ENCODE measurements around the gene CDK18.
"Not testable (repeated sequence)": the region's sequence is repeated elsewhere in the genome, so short reads cannot be mapped to it uniquely, and the experiment has no call there.

CDK18 gene

DNA sequence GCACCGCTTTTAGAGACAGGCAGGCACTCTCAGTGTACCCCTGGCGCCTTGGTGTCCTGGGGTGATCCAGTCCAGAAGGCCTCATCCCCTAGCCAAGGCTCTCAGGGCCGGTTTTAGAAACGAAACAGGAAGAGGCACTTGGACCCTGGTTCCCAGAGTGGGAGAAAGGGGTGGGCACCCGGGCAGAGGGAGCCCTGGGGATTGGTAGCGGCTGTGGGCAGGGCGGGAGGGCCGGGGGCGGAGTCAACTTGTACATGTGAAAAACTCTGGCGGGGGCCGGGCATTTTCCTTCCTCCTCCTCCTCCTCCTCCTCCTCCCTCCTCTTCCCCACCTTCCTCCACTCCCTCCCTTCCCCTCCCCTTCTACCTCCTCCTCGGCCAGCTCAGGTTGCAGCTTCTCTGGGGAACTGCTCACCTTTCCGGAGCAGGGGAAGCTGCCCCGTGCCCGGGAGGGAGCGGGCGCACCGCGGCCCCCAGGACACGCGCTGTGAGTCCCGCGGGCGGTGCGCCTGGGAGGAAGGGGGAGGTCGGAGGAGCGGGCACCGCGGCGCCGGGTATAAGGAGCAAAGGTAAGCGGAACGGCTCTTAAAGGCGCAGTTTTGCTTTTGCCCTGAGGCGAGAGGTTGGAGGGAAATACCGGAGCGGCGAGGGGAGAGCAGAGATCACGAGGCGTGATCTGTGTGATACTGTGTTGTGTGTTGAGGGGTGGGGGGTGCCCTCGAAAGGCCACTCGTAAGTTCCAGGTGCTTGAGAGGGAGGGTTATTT is at the start of gene CDK18:
Gene CDK18, plus strand, starts transcription at position 359 of the 765 bp plus-strand sequence. CDS start 18,499 bp downstream, outside the sequence.
- peak; percentile 88 for DNase-seq

DNA sequence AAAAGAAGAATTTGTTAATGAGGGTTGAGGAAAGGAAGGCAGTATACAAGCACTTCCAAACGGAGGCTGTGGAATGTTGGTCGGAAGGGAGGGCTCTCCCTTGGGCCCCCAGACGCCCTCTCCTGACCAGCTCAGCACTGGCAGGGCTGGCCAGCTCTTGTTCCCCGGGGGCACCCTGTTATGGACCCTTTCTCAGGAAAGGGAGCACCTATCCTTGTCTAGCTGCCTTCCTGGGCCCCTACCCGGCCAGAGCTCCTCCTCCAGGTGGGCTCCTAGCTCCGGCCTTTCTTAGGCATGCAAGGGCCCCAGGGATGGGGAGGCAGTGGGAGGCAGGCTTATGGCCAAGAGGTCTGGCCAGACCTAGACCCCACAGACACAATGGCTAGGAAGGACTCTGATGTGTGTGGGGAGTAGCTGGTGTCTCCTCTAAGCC is 49.5 kb upstream of the CDK18 start:
- DNase-seq, result no peak

DNA sequence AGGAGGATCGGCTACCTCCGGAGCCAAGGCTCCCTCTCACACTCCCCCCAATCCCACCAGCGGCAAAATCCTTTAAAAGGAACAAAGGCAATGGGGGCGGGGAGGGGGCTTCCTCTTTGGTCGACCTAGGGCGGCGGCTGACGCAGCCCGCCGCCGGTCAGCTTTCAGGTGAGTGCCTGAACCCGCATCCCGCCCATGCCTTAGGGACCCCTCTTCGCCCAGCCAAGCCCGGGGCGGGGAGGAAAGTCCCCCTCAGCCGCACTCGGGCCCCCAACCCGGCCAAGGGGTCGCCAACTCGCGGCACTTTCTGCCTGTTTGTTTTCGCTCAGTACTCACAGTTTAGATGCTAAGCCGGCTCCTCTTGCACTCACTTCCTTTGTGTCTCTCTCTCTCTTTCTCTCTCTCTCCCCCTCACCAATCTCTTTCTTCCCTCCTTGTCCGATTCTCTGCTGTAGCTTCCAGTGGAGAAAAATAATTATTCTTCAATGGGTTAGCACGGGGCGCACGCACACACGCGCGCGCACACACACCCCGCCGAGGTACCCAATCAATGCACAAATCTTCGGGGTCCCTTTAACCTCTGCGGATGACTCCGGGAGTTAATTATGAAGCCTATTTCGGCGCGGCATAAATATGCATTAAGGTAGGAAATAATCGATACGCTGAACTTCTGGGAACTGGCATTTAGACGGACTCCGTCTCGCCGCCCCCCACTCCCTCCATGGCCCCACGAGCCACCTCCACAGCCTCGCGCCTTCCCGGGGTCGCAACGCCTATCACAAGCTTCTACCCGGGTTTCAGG is 48.7 kb upstream of the CDK18 start, which contains the start of gene BLACAT1:
Gene BLACAT1, minus strand, starts transcription at position 465 of the 802 bp plus-strand sequence.
- peak; percentile 48 for DNase-seq

DNA sequence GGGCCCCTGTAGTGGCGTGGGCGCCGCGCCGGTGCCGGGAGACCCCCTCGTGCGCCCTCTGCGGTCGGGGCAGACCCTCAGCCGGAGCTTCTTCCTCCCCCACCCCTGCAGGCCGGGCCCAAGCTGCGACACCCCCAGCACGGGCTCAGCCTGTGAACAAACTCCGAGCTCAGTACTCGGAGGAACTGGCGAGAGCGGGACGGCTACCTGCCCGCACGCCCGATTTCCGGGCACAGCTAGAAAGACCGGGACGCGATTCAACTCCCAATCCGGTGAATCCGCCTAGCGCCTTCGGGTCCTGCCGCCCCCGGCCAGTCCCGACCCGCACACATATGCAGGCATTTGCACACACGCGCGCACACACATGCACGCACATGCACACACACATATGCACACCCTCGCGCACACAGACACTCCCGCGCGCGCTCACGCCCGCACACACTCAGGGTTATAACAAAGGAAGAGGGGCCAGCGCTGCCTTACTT is 48.0 kb upstream of the CDK18 start:
- peak; percentile 87 for DNase-seq

DNA sequence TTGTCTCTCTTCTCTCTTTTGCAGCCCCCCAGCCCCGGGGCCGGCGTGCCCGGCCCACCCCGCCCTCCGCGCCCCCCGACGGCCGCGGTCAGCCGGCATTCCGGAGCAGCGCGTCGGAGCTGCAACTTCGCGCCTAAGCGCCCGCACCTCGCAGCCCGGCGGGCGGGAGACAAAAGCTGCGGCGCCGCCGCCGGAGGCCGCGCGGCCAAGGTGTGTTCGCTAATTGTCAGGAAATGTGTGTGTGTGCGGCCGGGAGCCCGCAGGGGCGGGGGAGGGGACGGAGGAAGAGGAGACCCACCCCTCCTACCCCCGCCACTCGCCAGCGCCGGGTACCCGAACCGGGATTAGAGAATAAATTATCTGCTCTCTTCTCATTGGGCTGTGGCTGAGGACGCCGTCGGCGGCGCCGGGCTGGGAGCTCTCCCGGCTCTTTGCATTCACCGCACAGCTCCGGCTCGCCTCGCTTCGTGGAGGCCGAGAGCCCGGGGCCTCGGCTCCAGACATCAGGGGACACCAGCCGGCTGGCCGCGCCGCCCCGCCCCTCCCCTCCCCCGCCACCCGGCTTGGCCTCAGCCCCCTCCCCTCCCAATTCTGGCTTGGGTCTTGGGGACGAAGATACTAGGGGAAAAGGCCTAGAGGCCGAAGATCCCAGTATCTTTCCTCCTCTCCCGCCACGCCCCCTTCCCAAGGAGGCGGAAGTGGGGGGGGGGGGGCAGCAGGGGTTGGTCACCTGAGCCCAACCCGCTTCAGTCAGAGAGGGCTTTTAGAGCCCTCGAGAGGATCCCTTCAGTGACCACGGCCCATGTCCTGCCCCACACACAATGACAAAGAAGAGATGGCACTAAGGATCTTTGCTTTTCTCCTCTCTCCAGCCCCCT is 47.4 kb upstream of the CDK18 start:
- DNase-seq, result peak; percentile 92

DNA sequence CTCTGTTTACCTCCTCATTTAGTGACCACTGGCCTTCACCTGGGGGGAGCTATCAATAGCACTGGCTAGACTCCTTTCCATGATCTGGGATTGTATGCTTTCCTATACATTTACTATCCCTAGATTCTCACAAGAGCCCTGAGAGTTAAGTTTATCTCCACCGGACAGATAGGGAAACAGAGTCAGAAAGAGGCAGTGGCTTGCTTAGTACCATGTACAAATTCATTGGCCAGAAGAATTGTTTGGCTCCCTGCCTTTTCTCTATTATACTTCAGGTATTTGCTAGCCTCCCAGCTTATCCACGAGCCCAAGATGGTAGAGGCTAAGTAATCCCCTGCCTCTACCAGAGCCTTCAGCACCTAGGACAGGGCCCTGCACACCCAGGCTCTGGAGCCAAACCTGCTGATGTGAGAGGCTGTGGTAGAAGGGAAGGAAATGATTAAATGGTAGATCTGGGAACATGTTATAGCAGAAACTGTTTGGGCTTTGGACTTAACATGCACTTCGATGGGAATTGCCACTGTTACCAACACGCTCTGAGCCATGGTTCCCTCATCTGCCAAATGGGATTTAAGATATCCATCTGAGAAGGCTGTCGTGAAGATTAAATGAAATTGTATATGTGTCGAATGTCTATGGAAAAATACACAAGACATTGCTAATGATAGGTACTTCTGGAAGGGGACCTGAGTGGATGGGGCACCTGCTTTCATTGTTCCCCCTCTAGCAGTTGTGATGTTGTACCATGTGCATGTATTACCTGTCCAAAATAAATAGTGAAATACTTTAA is 45.5 kb upstream of the CDK18 start:
- DNase-seq, result peak; percentile 51

DNA sequence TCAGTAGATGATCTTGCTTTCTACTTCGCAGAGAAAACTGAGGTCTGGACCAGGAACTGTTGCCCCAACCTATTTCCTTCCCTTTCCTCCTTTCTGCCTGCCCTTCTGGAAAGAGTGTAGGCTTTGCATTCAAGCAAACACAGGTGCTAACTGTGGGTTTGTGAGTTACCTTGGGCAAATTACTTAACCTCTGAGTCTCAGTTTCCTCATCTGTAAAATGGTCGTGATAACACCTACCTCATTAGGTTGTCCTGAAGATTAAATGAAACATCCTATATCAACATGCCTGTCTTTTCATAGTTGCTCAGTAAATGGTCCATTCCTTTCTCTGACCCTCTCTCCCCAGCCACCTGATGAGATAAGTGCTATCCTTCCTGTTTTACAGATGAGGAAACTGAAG is 39.1 kb upstream of the CDK18 start:
- DNase-seq, result no peak

DNA sequence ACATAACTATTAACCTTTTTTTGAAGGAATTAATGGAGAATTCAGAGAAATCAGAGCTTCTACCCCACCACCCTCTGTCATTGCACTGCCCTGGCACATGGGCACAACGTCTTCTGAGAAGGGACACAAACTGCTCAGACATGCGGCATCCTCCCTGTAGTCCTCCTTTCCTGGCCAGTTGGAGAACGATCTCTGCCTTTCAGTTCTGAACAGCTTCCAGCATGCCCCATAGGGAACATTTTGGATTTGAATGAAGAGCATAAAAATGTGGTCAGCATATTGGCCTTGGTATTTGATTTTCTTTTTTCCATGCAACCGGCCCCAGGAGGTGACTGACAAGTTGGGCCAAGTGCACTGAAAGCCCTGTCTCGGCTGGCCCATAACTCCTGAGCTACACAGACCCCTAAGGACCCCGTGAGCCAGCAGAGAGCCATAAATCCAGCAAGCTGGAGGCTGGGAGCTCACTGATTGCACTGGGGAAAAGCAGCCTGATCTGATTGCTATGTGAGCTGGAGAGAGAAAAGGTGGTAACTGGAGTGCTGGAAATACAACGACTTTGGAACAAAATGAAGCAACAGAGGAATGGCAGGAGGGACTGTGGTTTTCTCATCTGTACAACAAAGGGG is 37.8 kb upstream of the CDK18 start:
- no peak for DNase-seq

DNA sequence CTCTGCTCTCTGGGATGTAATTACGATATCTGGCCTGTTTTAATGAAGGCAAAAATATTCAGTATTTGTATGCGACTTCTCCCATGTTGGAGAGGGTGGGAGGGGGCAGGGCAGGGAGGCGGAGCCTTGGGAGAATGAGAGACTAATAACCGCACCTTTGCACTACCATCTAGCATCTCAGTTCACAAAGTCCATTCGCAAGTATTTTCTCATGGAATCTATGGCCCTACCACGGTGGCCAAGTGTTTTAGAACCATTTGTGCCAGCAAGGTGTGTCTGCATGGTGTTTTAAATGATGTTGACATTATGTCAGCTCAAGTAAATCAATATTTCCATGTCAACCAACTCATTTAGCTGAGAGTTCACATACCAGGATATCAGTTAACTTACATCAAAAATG is 34.3 kb upstream of the CDK18 start:
- DNase-seq, result no peak

DNA sequence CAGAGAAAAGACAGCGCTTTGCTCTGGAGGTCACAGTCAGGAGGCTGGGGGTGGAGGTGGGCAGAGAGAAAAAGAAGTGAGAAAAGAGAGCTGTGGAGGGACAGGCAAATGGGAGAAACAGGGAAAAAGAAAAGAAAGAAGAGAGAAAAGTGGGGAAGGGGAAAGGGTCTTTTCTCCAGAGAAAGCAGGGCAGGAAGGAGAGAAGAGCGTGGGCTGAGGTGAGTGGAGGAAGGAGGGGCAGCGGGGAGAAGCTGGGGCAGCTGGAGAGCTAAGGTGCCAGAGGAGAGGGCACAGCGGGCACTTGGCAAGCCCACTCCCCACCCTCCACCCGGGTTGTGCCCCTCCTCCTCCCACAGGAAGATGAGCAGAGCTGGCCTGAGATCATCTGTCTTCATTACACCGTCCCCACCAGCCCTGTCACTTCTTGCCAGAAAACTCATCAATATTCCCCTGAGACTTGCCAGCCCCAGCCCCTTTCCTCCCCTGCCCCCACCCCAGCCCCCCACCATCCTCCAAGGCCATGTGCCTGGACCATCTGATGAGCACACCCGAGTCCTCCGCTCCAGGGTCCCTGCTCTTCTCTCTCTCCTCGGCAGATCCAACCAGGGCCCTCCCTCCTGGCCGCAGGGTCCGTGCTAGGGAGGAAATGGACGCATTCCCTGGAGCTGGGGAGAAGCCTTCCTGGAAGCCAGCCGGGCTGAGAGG is 31.6 kb upstream of the CDK18 start:
- no peak for DNase-seq

DNA sequence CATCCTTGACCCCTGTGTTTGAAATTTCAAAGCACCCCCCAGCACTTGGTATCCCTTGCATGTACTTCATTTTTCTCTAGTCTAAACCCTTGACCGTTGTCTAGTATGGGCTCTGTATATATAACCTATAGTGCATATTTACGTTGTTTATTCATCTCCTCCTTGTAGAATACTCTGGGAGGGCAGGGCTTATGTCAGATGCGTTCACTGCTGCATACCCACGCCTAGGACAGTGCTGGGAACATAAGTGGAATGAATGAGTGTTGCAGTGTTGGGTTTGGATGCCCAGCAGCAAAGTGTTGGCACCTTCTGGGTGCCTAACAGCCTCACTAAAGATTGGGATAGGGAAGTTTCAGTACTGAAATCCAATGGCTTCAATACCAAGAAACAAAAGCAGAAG is 31.0 kb upstream of the CDK18 start:
- no peak for DNase-seq

DNA sequence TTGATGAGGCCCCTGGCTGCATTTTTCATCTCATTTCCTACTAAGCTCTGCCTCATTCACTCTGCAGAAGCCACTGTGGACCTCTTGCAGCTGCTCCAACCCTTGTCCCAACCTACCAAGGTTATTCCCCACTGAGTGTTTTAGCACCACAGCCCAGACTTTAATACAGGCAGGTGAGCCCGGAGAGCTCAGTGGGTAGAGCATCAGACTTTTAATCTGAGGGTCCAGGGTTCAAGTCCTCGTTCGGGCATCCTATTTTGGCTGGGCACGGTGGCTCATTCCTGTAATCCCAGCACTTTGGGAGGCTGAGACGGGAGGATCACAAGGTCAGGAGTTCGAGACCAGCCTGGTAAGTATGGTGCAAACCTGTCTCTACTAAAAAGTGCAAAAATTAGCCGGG is 30.5 kb upstream of the CDK18 start:
- DNase-seq, result no peak

DNA sequence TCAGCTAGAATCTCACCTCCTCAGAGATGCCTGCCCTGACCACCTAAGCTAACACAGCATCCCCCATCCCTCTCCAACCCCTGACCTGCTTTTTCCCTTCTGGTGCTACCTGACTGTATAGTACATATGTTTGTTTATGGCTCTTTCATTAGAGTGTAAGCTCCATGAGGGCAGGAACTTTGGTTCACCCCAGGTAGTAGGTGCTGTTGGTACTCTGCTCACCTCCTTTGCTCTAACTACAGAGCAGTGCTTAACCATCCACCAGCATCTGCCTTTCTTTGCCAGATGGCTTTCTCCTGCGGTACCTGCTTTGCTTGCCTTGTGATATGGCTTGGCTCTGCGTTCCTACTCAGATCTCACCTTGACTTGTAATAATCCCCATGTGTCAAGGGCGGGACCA is 29.9 kb upstream of the CDK18 start:
- DNase-seq, result no peak

DNA sequence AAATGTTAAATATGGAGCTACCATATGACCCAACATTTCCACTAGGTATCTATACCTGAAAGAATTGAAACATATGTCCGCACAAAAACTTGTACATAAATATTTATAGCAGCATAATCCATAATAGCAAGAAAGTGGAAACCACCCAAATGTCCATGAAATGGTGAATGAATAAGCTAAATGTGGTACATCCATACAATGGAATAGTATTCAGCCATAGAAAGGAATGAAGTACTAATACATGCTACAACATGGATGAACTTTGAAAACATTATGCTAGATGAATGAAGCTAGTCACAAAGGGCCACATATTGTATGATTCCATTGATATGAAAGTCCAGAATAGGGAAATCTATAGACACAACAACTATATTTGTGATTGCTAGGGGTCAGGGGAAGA is 28.6 kb upstream of the CDK18 start:
- DNase-seq, result no peak

DNA sequence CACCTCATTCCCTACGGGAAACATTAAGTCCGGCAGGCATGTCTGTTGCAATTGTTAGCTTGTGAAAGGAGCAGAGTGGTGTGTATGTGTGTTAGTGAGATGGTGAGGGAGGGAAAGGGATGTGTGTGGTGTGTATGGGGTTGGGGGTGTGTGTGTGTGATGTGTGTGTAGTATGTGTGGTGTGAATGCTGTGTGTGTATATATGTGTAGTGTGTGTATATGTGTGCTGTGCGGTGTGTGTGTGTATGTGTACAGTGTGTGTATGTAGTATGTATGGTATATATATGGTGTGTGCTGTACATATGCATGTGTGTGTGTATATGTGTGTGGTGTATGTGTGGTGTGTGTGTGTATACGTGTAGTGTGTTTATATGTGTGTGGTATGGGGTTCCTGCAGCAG is 27.8 kb upstream of the CDK18 start:
- DNase-seq, result no peak

DNA sequence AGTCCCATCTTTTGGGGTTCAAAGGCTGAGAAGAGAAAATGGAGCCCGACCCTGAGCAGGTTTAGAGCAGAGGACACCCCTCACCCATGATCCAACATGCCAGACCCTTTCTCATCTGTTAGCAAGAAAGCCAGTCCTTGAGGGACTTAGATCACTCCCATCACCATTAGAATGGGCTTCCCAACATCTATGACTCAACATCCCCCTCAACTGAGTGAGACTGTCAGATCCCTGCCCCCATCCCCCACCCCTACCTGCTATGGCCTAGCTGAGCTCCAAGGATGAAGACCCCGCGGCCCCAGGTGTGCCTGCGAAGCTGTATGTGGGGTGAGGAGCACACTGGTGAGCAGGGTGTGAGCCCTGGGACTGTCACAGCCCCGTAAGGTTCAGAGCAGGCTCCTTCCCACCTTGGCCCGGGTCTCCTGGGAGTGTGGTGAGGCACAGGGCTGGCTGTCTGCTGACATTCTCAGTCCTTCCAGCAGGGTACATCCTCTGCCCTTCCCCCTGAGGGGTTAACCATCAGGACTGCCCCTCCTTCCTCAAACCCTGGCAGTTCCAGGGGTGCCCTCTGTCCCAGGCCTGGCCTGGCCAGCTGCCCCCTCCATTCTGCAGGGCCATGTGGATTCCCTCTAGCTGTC is 27.2 kb upstream of the CDK18 start:
- DNase-seq, result no peak

DNA sequence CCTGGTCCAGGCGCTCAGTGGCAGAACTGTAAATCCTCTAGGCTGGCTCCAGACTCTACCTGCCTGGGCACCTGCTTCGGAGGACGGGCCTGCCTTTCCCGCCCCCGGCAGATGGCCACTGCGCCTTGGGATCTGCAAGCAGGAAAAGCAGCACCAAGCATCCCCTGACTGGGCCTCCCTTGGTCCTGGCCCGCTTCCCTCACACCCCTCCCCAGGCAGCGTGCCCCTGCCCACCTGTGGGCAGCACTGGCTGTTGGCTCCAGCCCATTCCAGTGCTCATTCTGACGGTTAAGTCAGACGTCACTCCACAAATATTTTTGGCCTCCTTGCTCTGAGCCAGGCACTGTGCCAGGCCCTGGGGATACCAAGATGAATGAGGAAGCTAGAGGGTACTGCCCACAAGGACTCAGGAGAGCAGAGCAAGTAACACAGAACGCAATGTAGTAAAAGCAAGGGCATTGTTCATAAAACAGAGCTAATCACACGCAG is 26.7 kb upstream of the CDK18 start:
- DNase-seq, result no peak

DNA sequence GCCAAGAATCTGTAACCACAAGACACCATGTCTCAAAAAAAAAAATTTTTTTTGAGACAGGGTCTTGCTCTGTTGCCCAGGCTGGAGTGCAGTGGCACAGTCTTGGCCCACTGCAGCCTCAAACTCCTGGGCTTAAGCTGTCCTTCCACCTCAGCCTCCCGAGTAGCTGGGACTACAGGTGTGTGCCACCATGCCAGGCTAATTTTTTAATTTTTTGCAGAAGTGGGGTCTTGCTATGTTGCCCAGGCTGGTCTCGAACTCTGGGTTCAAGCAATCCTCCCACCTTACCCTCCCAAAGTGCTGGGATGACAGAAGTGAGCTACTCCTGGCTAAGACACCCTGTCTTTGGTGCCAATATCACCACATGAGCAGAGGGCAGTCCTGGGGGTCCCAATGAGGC is 25.5 kb upstream of the CDK18 start:
- DNase-seq, result not testable (repeated sequence)

DNA sequence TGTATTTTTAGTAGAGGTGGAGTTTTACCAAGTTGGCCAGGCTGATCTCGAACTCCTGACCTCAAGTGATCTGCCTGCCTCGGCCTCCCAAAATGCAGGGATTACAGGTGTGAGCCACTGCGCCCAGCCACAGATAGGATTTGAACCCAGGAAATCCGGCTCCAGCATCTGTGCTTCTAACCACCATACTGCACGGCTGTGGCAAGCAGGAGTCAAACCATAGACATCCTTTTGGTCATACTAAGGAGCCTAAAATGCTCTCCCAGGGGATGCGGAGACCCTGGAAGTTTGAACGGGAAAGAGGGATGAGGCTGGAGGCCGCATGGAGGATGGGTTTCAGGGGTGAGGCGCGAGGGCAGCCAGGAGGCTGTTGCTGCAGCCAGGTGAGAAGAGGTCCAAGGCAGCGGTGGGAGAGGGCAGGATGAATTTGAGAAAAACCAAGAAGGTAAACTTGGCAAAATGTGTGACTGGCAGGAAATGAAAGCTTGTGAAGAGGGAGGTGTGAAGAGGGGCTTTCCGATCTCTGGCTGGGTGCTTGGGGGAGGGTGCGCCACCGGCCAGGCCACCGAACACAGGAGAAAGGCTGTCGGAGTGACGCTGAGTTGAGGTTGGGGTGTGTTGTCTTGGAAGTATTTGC is 24.0 kb upstream of the CDK18 start:
- DNase-seq, result no peak

DNA sequence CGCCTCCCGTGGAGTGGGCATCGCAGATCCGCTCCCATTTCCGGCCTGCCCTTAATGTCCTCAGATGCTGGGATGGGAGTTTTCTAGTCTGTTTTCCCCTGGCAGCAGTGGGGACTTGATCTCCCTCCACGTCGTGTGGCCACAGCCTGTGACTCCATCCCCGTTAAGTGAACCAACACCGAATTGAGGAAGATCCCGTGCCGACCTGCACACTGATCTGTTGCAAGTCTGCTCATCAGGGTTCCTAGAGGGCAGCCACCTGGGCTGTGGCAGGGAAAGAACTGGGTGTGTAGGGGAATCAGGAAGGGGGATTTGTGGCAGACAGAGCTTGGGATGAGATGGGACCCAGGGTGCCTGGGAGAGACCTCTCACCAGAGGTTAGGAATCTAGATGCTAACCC is 23.3 kb upstream of the CDK18 start:
- DNase-seq, result no peak
